Measurements from ENCODE around the gene HOXB6.
A peak's percentile ranks its signal among the peaks of the same experiment; 100 is the strongest.

The HOXB6 gene

GRCh38 chr17:48593840-48594537 lies 10.8 kb downstream of the HOXB6 start:
- peak; percentile 70 for DNase-seq

DNA sequence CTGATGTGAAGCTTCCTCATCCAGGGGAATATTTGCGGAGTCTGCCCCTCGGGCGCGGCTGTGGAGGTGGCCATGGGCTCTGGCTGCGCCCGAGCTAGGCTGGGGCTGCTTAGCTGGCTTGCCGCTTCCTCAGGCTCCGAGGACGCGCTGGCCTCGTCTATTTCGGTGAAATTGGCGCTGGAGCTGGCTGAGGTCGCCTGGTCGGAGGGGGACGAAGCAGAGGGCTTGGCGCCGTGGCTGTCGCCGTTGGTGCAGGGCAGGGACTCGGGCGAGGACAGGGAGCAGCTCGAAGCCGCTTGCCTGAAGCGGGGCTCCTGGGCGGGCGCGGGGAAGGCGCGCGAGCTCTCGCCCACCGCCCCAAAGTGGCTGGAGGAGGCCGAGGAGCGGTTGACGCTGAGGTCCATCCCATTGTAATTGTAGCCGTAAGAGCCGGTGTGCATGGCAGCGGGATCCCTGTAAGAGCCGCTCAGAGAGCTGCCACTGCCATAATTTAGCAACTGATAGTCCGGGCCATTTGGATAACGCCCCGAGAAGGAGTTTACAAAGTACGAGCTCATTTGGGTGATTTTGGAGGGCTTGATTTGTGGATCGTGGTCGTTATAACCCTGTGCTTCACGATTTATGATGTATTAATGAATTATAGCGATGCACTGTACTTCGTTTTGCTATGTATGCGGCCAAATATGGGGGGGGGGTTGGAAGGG lies 11.5 kb downstream of the HOXB6 start, which contains the start of gene HOXB5:
HOXB5 (minus strand) TSS at position 654 of the 704 bp plus-strand sequence; CDS start at position 557, 97 bp downstream.
- no peak for DNase-seq

DNA sequence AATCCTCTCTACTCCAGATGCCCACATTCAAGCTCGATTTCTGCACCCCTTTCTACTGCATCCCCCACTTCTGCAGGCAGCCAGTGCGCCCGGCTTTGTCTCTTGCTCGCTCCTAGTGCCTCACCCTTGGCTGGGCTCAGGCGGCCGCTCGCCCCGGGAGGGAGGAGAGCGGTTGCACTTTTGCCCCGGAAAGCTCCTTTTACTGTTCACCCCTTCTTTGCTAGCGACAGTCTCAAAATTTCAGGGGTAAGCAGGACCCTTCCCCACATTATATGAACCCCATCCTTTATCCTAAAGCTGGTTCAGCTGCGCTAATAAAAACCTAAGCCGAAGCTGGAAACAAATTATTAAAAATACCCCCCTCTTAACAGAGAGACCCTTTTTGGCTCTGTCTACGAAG lies 12.2 kb downstream of the HOXB6 start:
- no peak for DNase-seq

DNA sequence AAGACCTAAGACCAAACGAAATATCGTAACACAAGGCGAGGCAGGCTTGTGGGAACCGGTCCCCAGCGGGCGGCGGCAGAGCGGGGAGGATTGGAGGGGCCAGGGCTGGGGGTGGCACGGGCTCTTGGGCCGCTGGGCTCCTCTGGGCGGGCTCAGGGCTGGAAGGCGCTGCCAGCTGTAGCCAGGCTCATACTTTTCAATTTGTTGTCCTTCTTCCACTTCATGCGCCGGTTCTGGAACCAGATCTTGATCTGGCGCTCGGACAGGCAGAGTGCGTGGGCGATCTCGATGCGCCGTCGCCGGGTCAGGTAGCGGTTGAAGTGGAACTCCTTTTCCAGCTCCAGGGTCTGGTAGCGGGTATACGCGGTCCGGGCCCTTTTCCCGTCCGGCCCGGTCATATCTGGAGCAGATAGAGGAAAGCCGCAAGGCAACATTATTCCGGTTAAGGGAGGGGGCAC lies 12.7 kb downstream of the HOXB6 start:
- DNase-seq, result no peak

GRCh38 chr17:48591255-48592056 lies 13.3 kb downstream of the HOXB6 start:
- no peak for DNase-seq

GRCh38 chr17:48590607-48591161 lies 14.1 kb downstream of the HOXB6 start:
- DNase-seq, result no peak

DNA sequence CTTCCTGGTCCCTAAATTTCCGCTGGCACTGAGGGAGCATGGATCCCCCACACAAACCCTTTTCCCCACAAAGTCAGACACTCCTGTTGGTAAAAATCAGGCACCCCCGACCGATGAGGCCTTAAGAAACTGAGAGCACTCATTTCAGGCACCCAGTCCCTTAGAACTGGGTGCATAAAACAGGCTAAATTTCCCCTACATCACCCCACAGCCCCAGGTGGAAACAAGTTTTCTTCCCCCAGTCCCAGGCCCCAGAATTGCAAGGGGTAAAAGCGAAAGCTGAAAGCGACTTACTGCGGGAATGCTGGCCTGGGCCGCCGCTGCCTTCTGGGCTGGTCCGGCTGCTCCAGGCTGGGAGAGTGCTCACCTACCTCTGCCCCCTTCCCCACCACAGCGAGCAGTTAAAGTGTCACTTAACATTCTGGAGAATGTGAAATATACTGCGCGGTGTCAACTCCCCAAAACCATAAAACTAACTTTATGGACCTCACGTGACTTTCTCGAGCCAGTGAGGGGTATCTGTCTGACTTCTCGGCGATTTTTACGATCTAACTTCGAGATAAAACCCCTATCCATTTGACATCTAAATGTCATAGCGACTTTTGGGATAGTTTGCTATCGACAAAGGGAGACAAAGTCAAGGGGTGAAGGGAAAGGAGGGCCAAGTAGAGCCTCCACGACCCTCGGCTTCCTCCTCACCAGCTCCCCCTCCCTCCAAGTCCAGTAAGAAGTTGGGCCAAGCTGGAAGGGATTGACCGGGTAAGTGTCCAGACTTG lies 14.8 kb downstream of the HOXB6 start, which contains the start of gene HOXB3:
HOXB3 (minus strand) TSS at position 411 of the 776 bp plus-strand sequence. CDS start 37,767 bp downstream, outside the sequence.
- no peak for DNase-seq

DNA sequence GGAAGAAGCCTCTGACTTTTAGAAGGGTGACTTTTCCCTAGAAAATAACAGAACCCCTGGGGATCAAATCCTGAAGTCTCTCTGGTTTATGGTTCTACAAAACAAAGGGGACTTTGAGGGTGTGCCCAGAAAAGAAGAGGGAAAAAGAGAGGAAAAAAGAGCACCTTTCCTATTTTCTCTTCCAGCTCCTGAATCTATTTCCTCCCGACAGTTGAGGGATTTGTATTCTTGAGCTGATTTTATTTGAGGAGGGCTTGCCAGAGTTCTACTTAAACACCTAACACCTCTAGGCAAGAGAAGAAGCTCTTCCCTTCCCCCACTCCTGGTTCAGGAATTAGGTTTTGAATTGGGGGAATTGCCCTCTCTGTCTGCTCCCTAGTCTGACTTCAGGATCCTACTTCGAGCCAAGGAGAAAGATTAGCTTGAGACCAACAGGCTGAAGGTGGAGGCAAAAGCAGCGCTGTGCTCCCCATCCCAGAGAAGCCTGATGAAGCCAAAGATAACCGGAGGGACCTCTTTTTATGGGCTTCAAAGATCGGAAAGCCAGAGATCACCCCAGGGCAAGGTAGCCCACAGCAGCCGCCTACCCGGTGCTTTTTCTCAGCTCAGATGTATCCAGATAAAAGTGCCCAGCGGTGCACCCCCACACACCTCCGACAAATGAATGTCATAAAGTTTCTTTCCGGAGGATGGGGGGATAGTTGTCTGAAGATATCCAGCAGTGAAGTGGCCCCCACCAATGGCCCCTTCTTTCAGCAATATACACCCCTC lies 15.5 kb downstream of the HOXB6 start:
- DNase-seq, result no peak

GRCh38 chr17:48588528-48588927 lies 16.3 kb downstream of the HOXB6 start:
- DNase-seq, result no peak

DNA sequence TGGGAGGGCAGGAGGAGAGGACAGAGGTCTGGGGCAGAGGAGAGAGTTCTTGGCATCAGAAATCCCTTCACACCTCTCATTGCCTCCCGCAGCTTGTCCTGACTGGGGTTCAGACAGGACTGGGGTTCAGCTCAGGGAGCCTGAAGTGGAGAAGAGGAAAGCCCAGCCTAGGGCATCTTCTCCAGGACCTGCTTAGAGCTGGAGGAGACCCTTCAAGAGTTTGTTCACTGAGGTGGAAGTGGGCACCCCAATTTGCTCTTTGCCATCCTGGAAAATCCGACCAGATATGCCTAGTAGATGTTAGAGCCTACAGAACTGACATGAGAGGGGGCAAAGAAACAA lies 16.7 kb downstream of the HOXB6 start:
- DNase-seq, result no peak

DNA sequence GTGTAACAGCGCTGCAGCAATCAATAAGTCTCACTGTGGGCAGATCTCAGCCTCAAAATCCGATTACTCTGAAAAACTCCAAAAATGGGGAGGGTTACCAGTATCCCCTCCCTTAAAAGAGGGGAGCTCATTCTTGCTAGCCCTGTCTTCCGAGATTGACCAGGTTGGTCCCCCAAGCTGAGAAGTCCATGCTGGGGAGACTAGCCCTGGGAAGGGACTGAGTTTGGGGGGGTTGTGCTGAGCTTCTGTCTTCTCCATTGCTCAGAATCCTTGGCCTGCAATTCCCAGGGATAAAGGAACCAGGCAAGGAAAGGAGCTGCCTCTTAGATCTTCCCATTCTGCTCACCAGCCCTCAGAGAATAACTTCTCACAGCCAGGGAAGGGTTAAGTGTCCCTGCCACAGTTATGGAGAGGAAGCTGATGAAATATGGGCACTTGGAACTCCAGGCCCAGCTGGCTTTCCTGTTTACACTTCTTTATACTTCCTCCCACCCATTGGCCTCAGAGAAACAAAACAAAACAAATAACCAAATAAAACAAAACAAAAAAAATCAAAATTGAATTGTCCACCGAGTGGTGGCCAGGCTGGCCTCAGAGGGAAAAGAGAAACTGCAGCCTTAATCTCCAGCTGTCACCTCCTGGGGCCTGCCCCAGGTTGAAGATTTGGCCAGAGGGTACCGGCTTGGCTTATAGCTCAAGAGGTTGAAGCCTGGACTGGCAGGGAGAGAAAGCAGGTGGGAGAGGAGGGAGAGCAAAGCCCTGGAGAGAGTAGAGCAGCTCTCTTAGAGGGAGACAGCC lies 17.3 kb downstream of the HOXB6 start:
- DNase-seq, result no peak

- DNase-seq, result no peak
Measured at GRCh38 chr17:48586355-48587258, 18.2 kb downstream of the HOXB6 start.

- no peak for DNase-seq
Measured at GRCh38 chr17:48584223-48584741, 20.5 kb downstream of the HOXB6 start.

GRCh38 chr17:48583708-48584222 lies 21.0 kb downstream of the HOXB6 start:
- no peak for DNase-seq

- DNase-seq, result no peak
Measured at GRCh38 chr17:48582750-48583069, 22.1 kb downstream of the HOXB6 start.

- DNase-seq, result no peak
Measured at GRCh38 chr17:48579760-48580554, 24.8 kb downstream of the HOXB6 start.

- no peak for DNase-seq
Measured at GRCh38 chr17:48579471-48579759, 25.4 kb downstream of the HOXB6 start.

GRCh38 chr17:48578616-48579470 lies 25.9 kb downstream of the HOXB6 start:
- DNase-seq, result no peak

Data from CD4-positive, alpha-beta T cell treated with Interleukin-4 for 4 hours (primary cell).